HTR-8/SVneo (cell line): ENCODE results near the gene KCNN1.
"Not testable (repeated sequence)": the region's sequence is repeated elsewhere in the genome, so short reads cannot be mapped to it uniquely, and the experiment has no call there.

Source experiments
- DNase-seq: peaks from one replicate; pipeline ENCODE4 v3.0.0; 2011; ENCODE audit warnings: low spot score, mixed read lengths; ENCODE audit not compliant: insufficient read length
- FAIRE-seq: peaks from 2 replicates; lab custom pipeline; 2011; peaks lifted over from hg19 to GRCh38; lab: Jason Lieb, UNC

The KCNN1 gene

DNA sequence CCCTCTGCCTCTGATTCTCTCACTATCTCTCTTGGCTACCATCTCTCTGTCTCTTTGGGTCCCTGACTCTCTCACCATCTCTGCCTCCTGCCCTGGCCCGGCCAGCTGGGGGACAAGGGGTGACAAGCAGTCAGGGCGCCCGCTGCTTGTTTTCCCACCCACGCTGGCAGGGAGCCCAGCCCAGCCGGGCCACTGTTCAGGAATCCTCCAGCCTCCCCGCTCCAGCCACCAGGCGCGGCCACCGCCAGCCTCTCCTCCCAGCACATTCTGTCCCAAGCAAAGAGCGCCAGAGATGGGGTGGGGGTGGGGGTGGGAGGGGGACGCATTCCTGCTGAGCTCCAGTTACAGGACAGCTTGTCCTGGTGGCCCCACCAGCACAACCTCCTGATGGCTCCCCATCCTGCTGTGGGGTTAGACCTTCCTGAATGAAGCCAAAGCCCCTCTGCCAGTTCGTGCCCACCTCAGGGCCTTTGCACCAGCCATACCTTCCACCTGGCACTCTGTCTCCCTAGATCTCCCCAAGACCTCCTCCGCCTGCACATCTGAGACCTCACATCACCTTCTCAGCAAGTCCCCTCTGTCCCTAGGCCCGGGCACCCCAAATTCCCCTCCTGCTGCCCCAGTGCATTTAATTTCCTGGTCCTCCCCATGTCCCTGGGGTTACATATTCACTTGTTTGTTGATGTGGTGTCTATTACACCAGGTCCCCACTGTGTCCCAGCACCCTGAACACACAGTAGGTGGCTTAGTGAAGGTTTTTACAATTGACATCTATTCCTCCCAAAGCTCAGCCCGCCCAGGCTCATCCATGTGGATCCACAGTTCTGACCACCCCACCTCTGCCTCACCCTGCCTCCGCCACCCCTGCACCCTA, 53.5 kb downstream of the KCNN1 start:
- DNase-seq (no peak), FAIRE-seq (no peak)

GRCh38 chr19:18021121-18021755, 54.3 kb downstream of the KCNN1 start:
- peak; percentile 78 for FAIRE-seq

GRCh38 chr19:18023622-18024251, 56.8 kb downstream of the KCNN1 start:
- DNase-seq (no peak), FAIRE-seq (no peak)

More at GRCh38 chr19:18021121-18021755, 54.3 kb downstream of the KCNN1 start:
- peak; percentile 79 for DNase-seq

DNA sequence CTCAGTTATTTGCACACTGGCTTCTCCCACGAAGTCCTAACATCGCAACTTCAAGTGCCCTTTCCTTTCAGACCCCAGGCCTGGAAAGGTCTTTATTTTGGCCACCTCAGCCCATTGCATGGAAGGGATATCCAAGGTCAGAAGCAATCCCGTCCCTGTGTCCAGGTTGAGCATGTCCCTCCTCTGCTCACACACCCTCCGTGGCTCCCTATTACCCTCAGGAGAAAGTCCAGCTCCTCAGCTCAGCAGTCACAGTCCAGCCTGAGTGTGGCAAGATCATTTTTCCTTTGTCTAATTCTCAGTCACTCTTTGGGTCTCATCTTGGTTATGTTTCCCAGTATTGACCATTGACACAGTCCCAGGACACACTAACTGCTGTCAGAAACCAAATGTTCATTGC, 60.2 kb downstream of the KCNN1 start:
- no peak for FAIRE-seq
- no peak for DNase-seq

- DNase-seq = no peak
- FAIRE-seq = no peak
Measured at GRCh38 chr19:18029617-18030338, 62.9 kb downstream of the KCNN1 start.

- not testable (repeated sequence) for FAIRE-seq, DNase-seq
Measured at GRCh38 chr19:18031401-18031800, 64.5 kb downstream of the KCNN1 start.

DNA sequence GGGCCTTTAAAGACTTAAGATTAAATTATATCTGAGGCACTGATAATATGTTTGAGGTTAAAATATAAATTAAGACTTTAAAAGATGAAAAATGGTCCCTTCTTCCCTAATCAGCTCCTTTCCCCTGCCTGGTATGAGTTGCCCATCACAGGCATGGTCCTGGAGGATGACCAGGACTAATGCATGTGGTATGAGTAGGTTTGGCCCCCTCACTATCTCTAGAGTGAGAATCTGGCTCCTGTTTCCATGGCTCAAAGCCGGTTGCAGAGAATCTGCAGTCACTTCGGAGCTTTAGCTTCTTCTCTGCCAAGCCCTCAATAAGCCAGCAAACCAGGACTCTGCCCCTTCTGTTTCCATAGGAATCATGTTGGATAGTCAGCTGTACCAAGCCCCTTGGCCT, 65.2 kb downstream of the KCNN1 start:
- FAIRE-seq, DNase-seq: not testable (repeated sequence)

DNA sequence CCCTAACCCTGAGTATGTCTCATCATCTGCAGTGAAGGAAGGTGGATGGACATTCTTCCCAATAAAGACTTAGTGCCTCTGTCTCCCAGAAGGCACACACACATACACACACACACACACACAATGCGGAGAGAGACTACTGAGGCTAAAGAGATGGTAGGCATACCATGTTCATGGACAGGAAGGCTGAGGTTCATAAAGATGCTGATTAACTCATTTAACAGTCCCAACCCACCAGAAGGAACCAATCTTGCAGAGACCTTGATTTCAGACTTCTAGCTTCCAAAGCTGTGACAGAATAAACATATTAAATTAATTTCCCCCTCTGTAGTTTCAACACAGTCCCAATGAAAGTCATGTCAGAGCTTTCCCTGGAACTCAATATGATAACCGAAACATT, 74.1 kb downstream of the KCNN1 start:
- DNase-seq = no peak
- no peak for FAIRE-seq

GRCh38 chr19:18043676-18044075, 76.8 kb downstream of the KCNN1 start:
- FAIRE-seq (no peak), DNase-seq (no peak)

DNA sequence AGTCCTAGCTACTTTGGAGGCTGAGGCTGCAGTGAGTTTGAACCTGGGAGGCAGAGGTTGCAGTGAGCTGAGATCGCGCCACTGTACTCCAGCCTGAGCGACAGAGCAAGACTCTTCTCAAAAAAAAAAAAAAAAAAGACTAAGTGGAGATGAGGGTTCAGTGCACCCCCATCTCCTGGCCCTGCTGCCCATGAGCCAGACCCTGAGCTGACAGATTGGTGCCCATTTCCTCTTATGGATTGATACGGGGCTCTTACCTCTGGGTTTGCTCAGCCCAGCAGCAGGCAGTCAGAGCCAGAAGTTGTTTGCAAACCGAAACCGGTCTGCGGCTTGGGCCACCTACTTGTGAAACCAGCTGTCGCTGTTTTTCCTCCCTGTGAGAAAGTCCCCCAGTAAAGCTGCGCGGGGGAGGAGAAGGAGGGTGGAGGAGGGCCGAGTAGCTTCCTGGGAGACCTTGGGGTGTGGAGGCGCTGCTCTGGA, 78.0 kb downstream of the KCNN1 start:
- DNase-seq = peak; percentile 67
- no peak for FAIRE-seq

- DNase-seq = no peak
- FAIRE-seq = no peak
Measured at GRCh38 chr19:18045307-18046050, 78.6 kb downstream of the KCNN1 start.

GRCh38 chr19:18046059-18046718, 79.3 kb downstream of the KCNN1 start:
- FAIRE-seq (peak; percentile 78), DNase-seq (peak; percentile 85)

- no peak for DNase-seq
- FAIRE-seq = no peak
Measured at GRCh38 chr19:18049385-18049784, 82.5 kb downstream of the KCNN1 start.
